RWPE1 (cell line): ENCODE data around the gene PFKFB2.

ENCODE experiments used
- CTCF ChIA-PET: fragments of 350-600 bp; sonication (Branson Sonifier 250); formaldehyde crosslinking; extraction: SDS; loops from one replicate; lab custom pipeline; 2021; lab: Yijun Ruan, JAX
- POLR2A ChIA-PET: fragments of 400-600 bp; formaldehyde crosslinking; extraction: SDS; loops from one replicate; lab custom pipeline; 2020; ENCODE audit warnings: antibody characterized with exemption; ENCODE audit not compliant: low non-redundant PET; lab: Yijun Ruan, JAX
- DNase-seq: peaks from one replicate; pipeline ENCODE4 v3.0.0; 2012; ENCODE audit warnings: low spot score
- H3K27ac ChIP-seq: fragments of 450-650 bp; 2 replicates; pipeline ENCODE4 v1.5.1; 2017
- TF ChIP-seq, protein P1 (sequence below): fragments of 450-650 bp; conservative IDR thresholded peaks from 2 replicates; pipeline ENCODE4 v1.5.1; 2017; ENCODE audit warnings: low read depth, mild to moderate bottlenecking

The PFKFB2 gene

DNA sequence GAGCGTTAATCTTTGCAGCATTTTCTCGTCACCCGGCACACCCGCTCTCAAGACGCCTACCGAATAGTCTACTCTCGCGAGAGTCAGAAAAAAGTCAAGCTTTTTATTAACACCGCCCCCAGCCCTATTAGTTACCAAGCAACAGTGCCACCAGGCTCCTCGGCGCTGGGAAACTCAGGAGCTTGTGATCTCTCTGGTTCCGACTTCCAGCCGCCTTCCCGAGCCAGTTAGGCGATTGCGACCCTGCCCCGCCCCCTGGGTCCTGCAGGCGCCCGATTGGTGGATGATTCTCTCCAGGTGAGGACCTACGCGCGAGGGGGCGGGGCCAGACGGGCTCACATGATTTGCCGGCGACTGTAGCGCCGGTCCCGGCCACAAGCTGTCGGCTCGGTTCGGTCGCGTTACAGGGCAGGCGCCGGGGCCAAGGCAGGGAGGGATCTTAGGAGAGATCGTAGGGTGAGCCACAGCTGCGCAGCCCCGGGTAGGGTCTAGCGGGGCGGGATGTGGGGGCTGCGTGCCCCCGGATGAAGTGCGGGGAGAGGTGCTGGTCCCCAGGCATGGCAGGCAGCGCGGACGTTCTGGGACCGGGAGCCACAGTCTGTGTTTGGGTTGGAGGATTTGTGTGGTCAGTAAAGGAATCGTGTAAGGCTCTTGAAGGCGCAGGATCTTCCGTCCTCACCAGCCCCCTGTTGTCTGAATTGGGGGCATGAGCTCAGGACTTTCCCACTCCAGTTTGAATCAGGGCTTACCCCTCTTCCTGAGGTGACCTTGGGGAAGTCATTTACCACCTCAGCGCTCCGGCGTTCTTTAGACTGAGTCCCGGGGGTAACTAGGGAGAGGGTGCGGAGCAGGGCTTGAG, at the start of gene PFKFB2:
Gene PFKFB2 (plus strand): TSS at position 365 of the 859 bp plus-strand sequence. CDS start 1,443 bp downstream, outside the sequence.
- H3K27ac ChIP-seq: peak within 1 kb of the TSS; percentile 93
- peak; percentile 99 for DNase-seq
- POLR2A ChIA-PET: interaction anchor here (1.0 to 1.3 kb wide), 3 partner anchors 17 to 28 kb away, joined by 3 to 6 read pairs (median 3); partner anchors contain the start of gene C1orf116
- TF ChIP-seq, protein P1, sequence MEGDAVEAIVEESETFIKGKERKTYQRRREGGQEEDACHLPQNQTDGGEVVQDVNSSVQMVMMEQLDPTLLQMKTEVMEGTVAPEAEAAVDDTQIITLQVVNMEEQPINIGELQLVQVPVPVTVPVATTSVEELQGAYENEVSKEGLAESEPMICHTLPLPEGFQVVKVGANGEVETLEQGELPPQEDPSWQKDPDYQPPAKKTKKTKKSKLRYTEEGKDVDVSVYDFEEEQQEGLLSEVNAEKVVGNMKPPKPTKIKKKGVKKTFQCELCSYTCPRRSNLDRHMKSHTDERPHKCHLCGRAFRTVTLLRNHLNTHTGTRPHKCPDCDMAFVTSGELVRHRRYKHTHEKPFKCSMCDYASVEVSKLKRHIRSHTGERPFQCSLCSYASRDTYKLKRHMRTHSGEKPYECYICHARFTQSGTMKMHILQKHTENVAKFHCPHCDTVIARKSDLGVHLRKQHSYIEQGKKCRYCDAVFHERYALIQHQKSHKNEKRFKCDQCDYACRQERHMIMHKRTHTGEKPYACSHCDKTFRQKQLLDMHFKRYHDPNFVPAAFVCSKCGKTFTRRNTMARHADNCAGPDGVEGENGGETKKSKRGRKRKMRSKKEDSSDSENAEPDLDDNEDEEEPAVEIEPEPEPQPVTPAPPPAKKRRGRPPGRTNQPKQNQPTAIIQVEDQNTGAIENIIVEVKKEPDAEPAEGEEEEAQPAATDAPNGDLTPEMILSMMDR: peak; percentile 14
- CTCF ChIA-PET: interaction anchor here (0.5 to 1.3 kb wide), 5 partner anchors 9 to 559 kb away, joined by 3 to 5 read pairs (median 3); no protein-coding TSS in a partner anchor

DNA sequence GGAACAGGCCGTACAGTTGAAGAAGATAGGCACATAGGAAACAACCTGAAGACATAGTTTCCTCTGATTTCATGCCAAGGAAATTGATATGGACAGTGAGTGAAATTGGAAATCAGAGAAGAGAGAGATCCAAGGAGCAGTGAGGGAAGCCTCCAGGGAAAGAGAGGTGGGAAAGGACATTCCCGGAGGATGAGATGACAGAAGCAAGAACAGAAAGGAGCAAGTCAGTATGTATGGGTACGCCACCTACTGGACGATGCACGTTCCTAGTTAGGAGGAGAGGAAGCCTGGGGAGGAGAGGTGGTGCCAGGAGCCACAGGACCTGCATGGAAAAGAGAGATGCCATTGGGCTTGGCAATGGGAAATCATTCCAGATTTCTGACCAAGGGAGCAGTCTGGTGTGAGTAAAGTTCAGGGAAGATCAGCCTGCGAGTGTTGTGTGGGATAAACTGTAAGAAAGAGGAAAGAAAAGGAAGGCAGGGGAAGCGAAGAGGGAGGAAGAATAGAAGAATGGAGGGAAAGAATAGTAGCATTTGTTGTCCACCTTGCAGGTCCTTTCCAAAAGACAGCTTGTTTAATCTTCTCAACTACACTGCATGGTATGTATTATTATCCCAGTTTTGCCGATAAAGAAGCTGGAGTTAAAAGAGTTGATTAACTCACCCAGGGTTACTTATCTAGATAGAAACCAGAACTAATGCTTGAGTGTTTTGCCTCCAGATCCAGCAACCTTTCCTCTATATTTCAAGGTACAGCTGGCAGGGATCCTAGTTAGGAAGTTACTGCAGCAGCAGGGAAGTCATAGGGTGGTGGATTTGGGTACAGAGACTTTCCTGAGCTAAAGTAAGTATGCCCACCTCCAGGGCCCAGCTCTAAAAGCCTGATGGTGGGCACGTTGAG, 47.9 kb upstream of the PFKFB2 start:
- TF ChIP-seq, protein P1: peak; percentile 52
- peak overlapping the region; percentile 71 for H3K27ac ChIP-seq
- ChIA-PET CTCF (interaction anchor here (0.5 to 1.5 kb wide), 3 partner anchors 15 to 396 kb away, joined by 3 to 4 read pairs (median 3); no protein-coding TSS in a partner anchor), POLR2A (interaction anchor here (1.1 kb wide), 1 partner anchor 16 kb away, joined by 3 read pairs; no protein-coding TSS in a partner anchor)
- DNase-seq: peak; percentile 57

DNA sequence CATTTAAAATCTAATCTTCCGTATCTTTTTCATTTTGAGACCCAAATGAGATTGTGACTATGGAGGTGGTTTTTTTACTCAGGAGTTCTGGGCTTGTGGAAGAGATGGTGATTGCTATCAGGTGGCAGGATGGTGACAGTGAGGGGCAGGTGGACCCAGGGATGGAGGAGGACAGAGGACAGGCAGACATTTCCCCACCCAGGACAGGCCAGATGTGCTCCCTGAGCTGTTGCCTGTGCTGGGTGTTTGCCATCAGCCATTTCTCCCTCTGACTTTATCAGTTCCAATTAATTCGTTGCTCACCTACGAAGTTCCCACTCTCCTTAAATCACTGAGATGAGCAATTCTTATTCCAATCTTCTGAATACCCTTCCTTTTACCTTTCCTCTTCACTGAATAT, 47.0 kb upstream of the PFKFB2 start:
- CTCF ChIA-PET: interaction anchor here (0.5 to 1.5 kb wide), 5 partner anchors 14 to 982 kb away, joined by 3 read pairs; partner anchors contain the start of gene CTSE
- POLR2A ChIA-PET: interaction anchor here (1.1 kb wide), 1 partner anchor 15 kb away, joined by 3 read pairs; no protein-coding TSS in a partner anchor
- TF ChIP-seq, protein P1: no peak
- no peak for DNase-seq
- peak overlapping the region; percentile 71 for H3K27ac ChIP-seq

DNA sequence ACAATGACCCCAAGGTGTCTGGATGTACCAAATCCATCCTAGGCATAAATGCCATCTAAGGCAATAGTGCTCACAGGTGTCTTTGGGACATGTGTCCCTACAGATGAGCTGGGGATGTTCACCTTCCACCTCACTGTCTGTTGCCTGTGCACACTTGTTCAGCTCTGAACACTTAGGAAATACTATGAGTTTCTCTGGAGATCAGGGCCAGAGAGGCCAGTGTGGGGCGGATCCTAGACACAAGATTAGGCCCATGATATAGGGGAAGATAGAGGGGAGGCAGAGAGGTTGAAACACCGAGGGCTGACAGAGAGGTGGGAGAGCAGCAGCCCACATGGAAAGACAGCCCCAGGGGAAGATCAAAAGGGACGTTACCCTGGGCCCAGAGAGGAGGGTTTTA, 46.2 kb upstream of the PFKFB2 start:
- TF ChIP-seq, protein P1: no peak
- ChIA-PET POLR2A (no interaction called here), CTCF (interaction anchor here (1.0 to 1.5 kb wide), 2 partner anchors 13 to 25 kb away, joined by 3 read pairs; no protein-coding TSS in a partner anchor)
- H3K27ac ChIP-seq: peak overlapping the region; percentile 94
- no peak for DNase-seq

DNA sequence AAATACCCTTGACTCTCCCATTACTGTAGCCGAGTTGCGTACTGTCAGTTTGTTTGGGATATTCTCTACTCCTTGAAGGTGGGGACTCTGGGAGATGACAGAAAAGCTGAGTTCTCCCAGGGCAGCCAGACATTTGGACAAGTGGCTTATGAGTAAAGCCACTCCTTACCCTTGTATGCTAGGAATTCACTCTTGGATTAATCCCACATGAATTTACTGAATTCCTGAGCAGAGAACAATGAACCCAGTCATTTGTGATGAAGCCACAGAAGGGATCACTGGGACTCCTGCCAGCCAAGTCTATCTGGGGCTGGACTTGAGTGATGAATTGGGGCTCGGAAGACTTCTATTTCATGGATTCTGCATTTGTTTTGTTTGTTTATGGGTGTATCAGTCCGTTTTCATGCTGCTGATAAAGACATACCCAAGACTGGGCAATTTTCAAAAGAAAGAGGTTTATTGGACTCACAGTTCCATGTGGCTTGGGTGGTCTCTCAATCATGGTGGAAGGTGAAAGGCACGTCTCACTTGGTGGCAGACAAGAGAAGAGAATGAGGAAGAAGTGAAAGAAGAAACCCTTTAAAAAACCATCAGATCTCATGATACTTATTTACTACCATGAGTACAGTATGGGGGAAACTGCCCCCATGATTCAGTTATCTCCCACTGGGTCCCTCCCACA, 45.6 kb upstream of the PFKFB2 start:
- H3K27ac ChIP-seq: peak overlapping the region; percentile 94
- TF ChIP-seq, protein P1: no peak
- POLR2A ChIA-PET: no interaction called here
- peak; percentile 95 for DNase-seq
- CTCF ChIA-PET: interaction anchor here (0.8 kb wide), 1 partner anchor 95 kb away, joined by 3 read pairs; no protein-coding TSS in a partner anchor
